ENCODE data around the gene DMD. TPM values are rescaled to one million over a fixed set of nuclear protein-coding genes. Genes with fewer than 3 reads are reported as not detected.
"Not testable (repeated sequence)": the region's sequence is repeated elsewhere in the genome, so short reads cannot be mapped to it uniquely, and the experiment has no call there.

Gene DMD
- total and polyA plus RNA-seq, 2 experiments from 2014 or later: 73.5 to 90.7 TPM

GRCh38 chrX:33082371-33082770 lies 129.0 kb downstream of the DMD start:
- TF ChIP-seq CTCF (IDR thresholded peaks at IDR 0.05; ENCODE audit: low read depth, low read length): no peak
- no peak overlapping the region for H3K27ac ChIP-seq
- peaks cover 6% of the 10 kb centered on the region for H3K36me3 ChIP-seq
- no peak for DNase-seq (ENCODE audit: low read depth in 1 of 2, low spot score in 1 of 2)
- H3K4me3 ChIP-seq: no peak overlapping the region
- H3K27me3 ChIP-seq: no peaks in the 10 kb centered on the region
- no peaks in the 10 kb centered on the region for H3K9me3 ChIP-seq (ENCODE audit: low read depth)
- peaks cover 6% of the 10 kb centered on the region for H3K4me1 ChIP-seq (ENCODE audit: low read depth)

- no peaks in the 10 kb centered on the region for H3K9me3 ChIP-seq (ENCODE audit: low read depth)
- peaks cover 6% of the 10 kb centered on the region for H3K4me1 ChIP-seq (ENCODE audit: low read depth)
- no peak for DNase-seq (ENCODE audit: low read depth in 1 of 2, low spot score in 1 of 2)
- H3K27ac ChIP-seq: no peak overlapping the region
- H3K27me3 ChIP-seq: no peaks in the 10 kb centered on the region
- H3K4me3 ChIP-seq: no peak overlapping the region
- no peak for TF ChIP-seq CTCF (IDR thresholded peaks at IDR 0.05; ENCODE audit: low read depth, low read length)
- peaks cover 8% of the 10 kb centered on the region for H3K36me3 ChIP-seq
Measured at GRCh38 chrX:33078273-33078672, 133.1 kb downstream of the DMD start.

- not testable (repeated sequence) for DNase-seq (ENCODE audit: low read depth in 1 of 2, low spot score in 1 of 2); H3K4me1 ChIP-seq (ENCODE audit: low read depth)
Measured at GRCh38 chrX:33073660-33074059, 137.7 kb downstream of the DMD start.

GRCh38 chrX:33065415-33065814 lies 145.9 kb downstream of the DMD start:
- no peak overlapping the region for H3K27ac ChIP-seq
- no peak for TF ChIP-seq CTCF (IDR thresholded peaks at IDR 0.05; ENCODE audit: low read depth, low read length)

More at GRCh38 chrX:33073660-33074059, 137.7 kb downstream of the DMD start:
- H3K9me3 ChIP-seq (ENCODE audit: low read depth); H3K27ac ChIP-seq; H3K27me3 ChIP-seq; H3K4me3 ChIP-seq; H3K36me3 ChIP-seq: not testable (repeated sequence)

GRCh38 chrX:33062041-33062440 lies 149.3 kb downstream of the DMD start:
- Histone ChIP-seq H3K36me3 (no peaks in the 10 kb centered on the region), H3K27ac (no peak overlapping the region), H3K4me1 (ENCODE audit: low read depth) (no peaks in the 10 kb centered on the region), H3K4me3 (no peak overlapping the region), H3K27me3 (no peaks in the 10 kb centered on the region), H3K9me3 (ENCODE audit: low read depth) (no peaks in the 10 kb centered on the region)
- DNase-seq (ENCODE audit: low read depth in 1 of 2, low spot score in 1 of 2): no peak
- TF ChIP-seq CTCF (IDR thresholded peaks at IDR 0.05; ENCODE audit: low read depth, low read length): no peak

More at GRCh38 chrX:33065415-33065814, 145.9 kb downstream of the DMD start:
- Histone ChIP-seq H3K4me1 (ENCODE audit: low read depth) (no peaks in the 10 kb centered on the region), H3K9me3 (ENCODE audit: low read depth) (no peaks in the 10 kb centered on the region), H3K27me3 (no peaks in the 10 kb centered on the region), H3K36me3 (no peaks in the 10 kb centered on the region), H3K4me3 (no peak overlapping the region)
- DNase-seq (ENCODE audit: low read depth in 1 of 2, low spot score in 1 of 2): no peak

GRCh38 chrX:33053001-33053400 lies 158.3 kb downstream of the DMD start:
- no peaks in the 10 kb centered on the region for H3K9me3 ChIP-seq (ENCODE audit: low read depth)
- no peaks in the 10 kb centered on the region for H3K36me3 ChIP-seq
- TF ChIP-seq CTCF (IDR thresholded peaks at IDR 0.05; ENCODE audit: low read depth, low read length): no peak
- peaks cover 5% of the 10 kb centered on the region for H3K4me1 ChIP-seq (ENCODE audit: low read depth)
- DNase-seq (ENCODE audit: low read depth in 1 of 2, low spot score in 1 of 2): no peak
- H3K27me3 ChIP-seq: no peaks in the 10 kb centered on the region
- H3K4me3 ChIP-seq: no peak overlapping the region
- no peak overlapping the region for H3K27ac ChIP-seq

All from cardiac muscle cell (in vitro differentiated cells and primary cell).